Measurements from ENCODE around the gene OR8J3.

OR8J3 gene

DNA sequence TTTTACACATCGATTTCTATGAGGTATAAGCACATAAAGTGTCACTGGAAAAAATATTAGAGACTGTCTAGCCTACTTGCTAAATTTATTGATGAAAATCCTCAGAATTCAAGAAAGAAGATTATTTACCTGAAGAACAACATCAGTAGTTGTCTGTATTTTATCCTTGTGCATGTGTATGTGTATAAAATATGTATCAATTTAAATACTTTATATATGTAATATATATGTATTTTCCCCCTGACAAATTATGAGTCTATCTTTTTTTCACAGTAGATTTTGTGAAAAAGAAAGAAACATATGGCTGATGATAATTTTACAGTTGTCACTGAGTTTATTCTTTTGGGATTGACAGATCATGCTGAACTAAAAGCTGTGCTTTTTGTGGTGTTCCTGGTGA is 36.3 kb upstream of the OR8J3 start, which contains the start of gene OR5J2:
TSS of gene OR5J2 (plus strand) at position 301 of the 400 bp plus-strand sequence. CDS start at position 301, 0 bp downstream.
- no peak for TF ChIP-seq GABPA (IDR thresholded peaks at IDR 0.05; ENCODE audit: low read depth)
- TF ChIP-seq, protein P1, sequence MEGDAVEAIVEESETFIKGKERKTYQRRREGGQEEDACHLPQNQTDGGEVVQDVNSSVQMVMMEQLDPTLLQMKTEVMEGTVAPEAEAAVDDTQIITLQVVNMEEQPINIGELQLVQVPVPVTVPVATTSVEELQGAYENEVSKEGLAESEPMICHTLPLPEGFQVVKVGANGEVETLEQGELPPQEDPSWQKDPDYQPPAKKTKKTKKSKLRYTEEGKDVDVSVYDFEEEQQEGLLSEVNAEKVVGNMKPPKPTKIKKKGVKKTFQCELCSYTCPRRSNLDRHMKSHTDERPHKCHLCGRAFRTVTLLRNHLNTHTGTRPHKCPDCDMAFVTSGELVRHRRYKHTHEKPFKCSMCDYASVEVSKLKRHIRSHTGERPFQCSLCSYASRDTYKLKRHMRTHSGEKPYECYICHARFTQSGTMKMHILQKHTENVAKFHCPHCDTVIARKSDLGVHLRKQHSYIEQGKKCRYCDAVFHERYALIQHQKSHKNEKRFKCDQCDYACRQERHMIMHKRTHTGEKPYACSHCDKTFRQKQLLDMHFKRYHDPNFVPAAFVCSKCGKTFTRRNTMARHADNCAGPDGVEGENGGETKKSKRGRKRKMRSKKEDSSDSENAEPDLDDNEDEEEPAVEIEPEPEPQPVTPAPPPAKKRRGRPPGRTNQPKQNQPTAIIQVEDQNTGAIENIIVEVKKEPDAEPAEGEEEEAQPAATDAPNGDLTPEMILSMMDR (IDR thresholded peaks at IDR 0.05; ENCODE audit: insufficient read depth, low read length), result no peak
- TF ChIP-seq, protein P2, sequence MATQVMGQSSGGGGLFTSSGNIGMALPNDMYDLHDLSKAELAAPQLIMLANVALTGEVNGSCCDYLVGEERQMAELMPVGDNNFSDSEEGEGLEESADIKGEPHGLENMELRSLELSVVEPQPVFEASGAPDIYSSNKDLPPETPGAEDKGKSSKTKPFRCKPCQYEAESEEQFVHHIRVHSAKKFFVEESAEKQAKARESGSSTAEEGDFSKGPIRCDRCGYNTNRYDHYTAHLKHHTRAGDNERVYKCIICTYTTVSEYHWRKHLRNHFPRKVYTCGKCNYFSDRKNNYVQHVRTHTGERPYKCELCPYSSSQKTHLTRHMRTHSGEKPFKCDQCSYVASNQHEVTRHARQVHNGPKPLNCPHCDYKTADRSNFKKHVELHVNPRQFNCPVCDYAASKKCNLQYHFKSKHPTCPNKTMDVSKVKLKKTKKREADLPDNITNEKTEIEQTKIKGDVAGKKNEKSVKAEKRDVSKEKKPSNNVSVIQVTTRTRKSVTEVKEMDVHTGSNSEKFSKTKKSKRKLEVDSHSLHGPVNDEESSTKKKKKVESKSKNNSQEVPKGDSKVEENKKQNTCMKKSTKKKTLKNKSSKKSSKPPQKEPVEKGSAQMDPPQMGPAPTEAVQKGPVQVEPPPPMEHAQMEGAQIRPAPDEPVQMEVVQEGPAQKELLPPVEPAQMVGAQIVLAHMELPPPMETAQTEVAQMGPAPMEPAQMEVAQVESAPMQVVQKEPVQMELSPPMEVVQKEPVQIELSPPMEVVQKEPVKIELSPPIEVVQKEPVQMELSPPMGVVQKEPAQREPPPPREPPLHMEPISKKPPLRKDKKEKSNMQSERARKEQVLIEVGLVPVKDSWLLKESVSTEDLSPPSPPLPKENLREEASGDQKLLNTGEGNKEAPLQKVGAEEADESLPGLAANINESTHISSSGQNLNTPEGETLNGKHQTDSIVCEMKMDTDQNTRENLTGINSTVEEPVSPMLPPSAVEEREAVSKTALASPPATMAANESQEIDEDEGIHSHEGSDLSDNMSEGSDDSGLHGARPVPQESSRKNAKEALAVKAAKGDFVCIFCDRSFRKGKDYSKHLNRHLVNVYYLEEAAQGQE (IDR thresholded peaks at IDR 0.05; ENCODE audit: insufficient replicate concordance, low read depth), result no peak
- TF ChIP-seq SPI1 (IDR thresholded peaks at IDR 0.05; ENCODE audit: borderline replicate concordance, low read depth), result no peak
- TF ChIP-seq POLR2AphosphoS5 (IDR thresholded peaks at IDR 0.05; ENCODE audit: low read depth), result no peak
- no peak for DNase-seq (ENCODE audit: low read depth in 1 of 2, low spot score in 1 of 2)
- Histone ChIP-seq H3K27ac (replicated peaks) (no peak within 1 kb of the TSS), H3K4me3 (replicated peaks; ENCODE audit: insufficient read depth, low read length) (no peak within 1 kb of the TSS), H3K27me3 (ENCODE audit: insufficient read depth, poor library complexity, severe bottlenecking) (no peaks in the 10 kb centered on the region)

DNA sequence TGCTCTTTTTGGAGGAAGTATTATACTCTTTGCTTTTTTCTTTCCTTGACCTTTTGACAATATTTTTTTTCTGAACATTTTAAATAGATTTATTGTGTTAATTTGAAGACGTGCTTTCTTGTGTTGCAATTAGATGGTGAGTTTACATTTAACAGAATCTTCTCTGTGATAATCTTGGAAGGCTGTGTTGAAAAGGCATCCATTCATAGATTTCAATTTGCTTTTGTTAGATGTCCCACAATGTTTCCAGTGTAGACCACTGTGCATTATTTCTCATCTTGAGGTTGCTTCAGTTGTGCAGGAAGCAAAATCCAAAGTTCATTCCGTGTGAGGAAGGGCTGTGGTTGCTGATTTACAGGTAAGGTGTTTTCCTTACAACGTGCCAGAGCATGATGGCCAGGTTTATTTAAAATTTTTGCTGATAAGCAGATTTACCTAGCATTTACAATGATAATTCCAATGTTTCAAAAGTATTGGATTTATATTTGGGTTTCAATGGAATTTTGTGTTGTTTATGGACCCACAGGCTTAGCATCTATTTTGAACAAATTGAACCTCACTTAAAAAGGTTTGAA is 32.3 kb upstream of the OR8J3 start:
- Histone ChIP-seq H3K27ac (replicated peaks) (no peak overlapping the region), H3K4me3 (replicated peaks; ENCODE audit: insufficient read depth, low read length) (no peak overlapping the region), H3K27me3 (ENCODE audit: insufficient read depth, poor library complexity, severe bottlenecking) (no peaks in the 10 kb centered on the region)
- TF ChIP-seq GABPA (IDR thresholded peaks at IDR 0.05; ENCODE audit: low read depth) (no peak), SPI1 (IDR thresholded peaks at IDR 0.05; ENCODE audit: borderline replicate concordance, low read depth) (no peak), POLR2AphosphoS5 (IDR thresholded peaks at IDR 0.05; ENCODE audit: low read depth) (no peak)
- TF ChIP-seq, protein P2 (IDR thresholded peaks at IDR 0.05; ENCODE audit: insufficient replicate concordance, low read depth), result no peak
- TF ChIP-seq, protein P1 (IDR thresholded peaks at IDR 0.05; ENCODE audit: insufficient read depth, low read length), result no peak
- DNase-seq (ENCODE audit: low read depth in 1 of 2, low spot score in 1 of 2), result no peak

DNA sequence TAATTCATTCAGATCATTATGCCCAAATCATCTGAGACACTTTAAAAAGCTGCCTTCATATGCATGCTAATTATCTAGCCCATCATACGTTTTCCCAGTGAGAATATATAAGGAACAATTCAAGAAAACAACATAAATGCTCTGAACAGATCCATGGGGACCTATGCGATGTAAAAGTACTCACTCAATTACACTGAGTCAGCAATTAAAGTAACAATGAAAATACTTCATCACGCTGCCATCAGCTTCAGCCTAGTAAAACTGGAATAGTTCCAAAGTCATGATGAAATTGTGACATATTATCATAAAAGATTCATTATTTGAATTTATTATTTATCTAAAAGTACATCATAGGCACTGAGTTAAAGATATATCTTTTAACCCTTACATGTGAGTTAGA is 23.8 kb upstream of the OR8J3 start:
- Histone ChIP-seq H3K4me3 (replicated peaks; ENCODE audit: insufficient read depth, low read length) (no peak overlapping the region), H3K27ac (replicated peaks) (no peak overlapping the region), H3K27me3 (ENCODE audit: insufficient read depth, poor library complexity, severe bottlenecking) (no peaks in the 10 kb centered on the region)
- TF ChIP-seq SPI1 (IDR thresholded peaks at IDR 0.05; ENCODE audit: borderline replicate concordance, low read depth) (no peak), GABPA (IDR thresholded peaks at IDR 0.05; ENCODE audit: low read depth) (no peak), POLR2AphosphoS5 (IDR thresholded peaks at IDR 0.05; ENCODE audit: low read depth) (no peak)
- TF ChIP-seq, protein P2 (IDR thresholded peaks at IDR 0.05; ENCODE audit: insufficient replicate concordance, low read depth), result no peak
- TF ChIP-seq, protein P1 (IDR thresholded peaks at IDR 0.05; ENCODE audit: insufficient read depth, low read length), result no peak
- DNase-seq (ENCODE audit: low read depth in 1 of 2, low spot score in 1 of 2), result no peak
